ENCODE measurements around the gene BTN3A1. TPM values are rescaled to one million over a fixed set of nuclear protein-coding genes. Genes with fewer than 3 reads are reported as not detected.
"Not testable (repeated sequence)": the region's sequence is repeated elsewhere in the genome, so short reads cannot be mapped to it uniquely, and the experiment has no call there.

BTN3A1 gene
- total and polyA plus RNA-seq, 8 donors = 3.4 to 76.5 (median 16.4) TPM

DNA sequence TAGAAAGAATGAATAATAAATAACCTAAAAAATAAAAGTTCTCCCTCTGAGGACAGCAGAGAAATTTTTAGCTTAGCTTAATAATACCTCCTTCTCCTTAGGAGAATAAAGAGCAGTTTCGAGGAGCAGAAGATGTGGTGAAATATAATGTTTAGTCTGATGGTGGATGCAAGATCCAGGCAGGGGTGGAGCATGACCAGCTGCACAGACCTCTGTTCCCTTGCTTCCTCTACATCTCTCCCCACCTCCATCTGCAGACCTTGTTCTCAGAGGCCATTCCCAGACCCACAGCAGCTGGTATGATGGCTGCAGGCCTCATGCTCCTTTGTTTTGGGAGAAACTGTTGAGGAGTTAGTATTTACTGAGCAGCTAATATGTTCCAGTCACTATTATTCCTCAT is 35.6 kb upstream of the BTN3A1 start:
- DNase-seq = peak in 1 of 2 donors; percentile 22
- 65 to 82% (median 73%) methylated on average over 1 of the region's 1 CpG for WGBS, 5 donors
- peaks cover 4 to 30% (median 23%) of the 10 kb centered on the region in 4 donors for H3K4me1 ChIP-seq
- intact Hi-C loops (cut with DNase I; ENCODE audit: low total_unique reads) = no loop called here
- H3K4me3 ChIP-seq = peak overlapping the region in 1 of 4 donors; percentile 60
- H3K36me3 ChIP-seq = peaks cover 0 to 26% (median 24%) of the 10 kb centered on the region in 4 donors
- no peak overlapping the region for H3K27ac ChIP-seq
- H3K9me3 ChIP-seq = no peaks in the 10 kb centered on the region
- TF ChIP-seq POLR2AphosphoS5 (IDR thresholded peaks at IDR 0.05) (no peak), EP300 (IDR thresholded peaks at IDR 0.05) (no peak), POLR2A (IDR thresholded peaks at IDR 0.05) (no peak)
- TF ChIP-seq, protein P1, sequence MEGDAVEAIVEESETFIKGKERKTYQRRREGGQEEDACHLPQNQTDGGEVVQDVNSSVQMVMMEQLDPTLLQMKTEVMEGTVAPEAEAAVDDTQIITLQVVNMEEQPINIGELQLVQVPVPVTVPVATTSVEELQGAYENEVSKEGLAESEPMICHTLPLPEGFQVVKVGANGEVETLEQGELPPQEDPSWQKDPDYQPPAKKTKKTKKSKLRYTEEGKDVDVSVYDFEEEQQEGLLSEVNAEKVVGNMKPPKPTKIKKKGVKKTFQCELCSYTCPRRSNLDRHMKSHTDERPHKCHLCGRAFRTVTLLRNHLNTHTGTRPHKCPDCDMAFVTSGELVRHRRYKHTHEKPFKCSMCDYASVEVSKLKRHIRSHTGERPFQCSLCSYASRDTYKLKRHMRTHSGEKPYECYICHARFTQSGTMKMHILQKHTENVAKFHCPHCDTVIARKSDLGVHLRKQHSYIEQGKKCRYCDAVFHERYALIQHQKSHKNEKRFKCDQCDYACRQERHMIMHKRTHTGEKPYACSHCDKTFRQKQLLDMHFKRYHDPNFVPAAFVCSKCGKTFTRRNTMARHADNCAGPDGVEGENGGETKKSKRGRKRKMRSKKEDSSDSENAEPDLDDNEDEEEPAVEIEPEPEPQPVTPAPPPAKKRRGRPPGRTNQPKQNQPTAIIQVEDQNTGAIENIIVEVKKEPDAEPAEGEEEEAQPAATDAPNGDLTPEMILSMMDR (IDR thresholded peaks at IDR 0.05) = no peak
- H3K27me3 ChIP-seq = no peaks in the 10 kb centered on the region

DNA sequence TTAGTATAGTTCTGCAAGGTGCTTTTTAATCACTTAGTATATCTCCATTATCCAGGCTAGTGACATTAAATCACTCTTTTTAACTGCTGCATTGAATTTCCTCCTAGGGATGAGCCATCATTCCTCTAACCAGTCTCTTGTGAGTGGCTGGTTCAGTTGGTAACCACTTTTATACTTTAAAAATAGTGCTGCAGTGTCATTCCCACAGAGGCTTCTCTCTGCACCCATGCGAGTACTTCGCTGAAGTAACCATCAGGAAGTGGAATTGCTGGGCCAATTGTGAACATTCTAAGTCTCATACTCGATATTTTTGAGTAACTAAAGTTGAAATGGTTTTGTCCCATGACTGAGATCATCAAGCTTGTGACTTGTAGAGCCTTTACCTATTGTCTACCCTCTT is 35.0 kb upstream of the BTN3A1 start:
- Histone ChIP-seq H3K4me1 (peaks cover 4 to 30% (median 23%) of the 10 kb centered on the region in 4 donors), H3K27ac (no peak overlapping the region), H3K9me3 (no peaks in the 10 kb centered on the region), H3K36me3 (peaks cover 0 to 31% (median 27%) of the 10 kb centered on the region in 4 donors), H3K4me3 (no peak overlapping the region), H3K27me3 (no peaks in the 10 kb centered on the region)
- intact Hi-C loops (cut with DNase I; ENCODE audit: low total_unique reads) = no loop called here
- TF ChIP-seq, protein P1 (IDR thresholded peaks at IDR 0.05) = no peak
- TF ChIP-seq POLR2AphosphoS5 (IDR thresholded peaks at IDR 0.05) (no peak), POLR2A (IDR thresholded peaks at IDR 0.05) (no peak), EP300 (IDR thresholded peaks at IDR 0.05) (no peak)
- 75 to 95% (median 84%) methylated on average over 3 of the region's 3 CpGs for WGBS, 5 donors
- DNase-seq = no peak

DNA sequence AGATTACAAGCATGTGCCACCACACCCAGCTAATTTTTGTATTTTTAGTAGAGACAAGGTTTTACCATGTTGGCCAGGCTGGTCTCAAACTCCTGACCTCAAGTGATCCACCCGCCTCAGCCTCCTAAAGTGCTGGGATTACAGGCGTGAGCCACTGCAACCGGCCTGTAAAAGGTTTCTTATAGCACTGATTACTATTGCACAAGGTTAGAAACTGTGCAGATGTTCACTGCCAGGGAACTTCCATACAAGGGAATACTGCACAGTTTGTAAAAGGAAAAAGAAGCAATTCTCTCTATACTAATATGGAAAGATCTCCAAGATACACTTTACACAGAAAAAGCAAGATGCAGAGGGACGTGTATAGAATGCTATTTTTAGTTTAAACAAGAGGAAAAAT is 30.3 kb upstream of the BTN3A1 start:
- H3K9me3 ChIP-seq; H3K27me3 ChIP-seq; intact Hi-C loops (cut with DNase I; ENCODE audit: low total_unique reads); H3K27ac ChIP-seq; H3K4me1 ChIP-seq; DNase-seq; H3K4me3 ChIP-seq: not testable (repeated sequence)
- whole genome bisulfite sequencing, 5 donors = 68 to 86% (median 82%) methylated on average over 4 of the region's 4 CpGs
- H3K36me3 ChIP-seq = peaks cover 0 to 72% (median 66%) of the 10 kb centered on the region in 4 donors

DNA sequence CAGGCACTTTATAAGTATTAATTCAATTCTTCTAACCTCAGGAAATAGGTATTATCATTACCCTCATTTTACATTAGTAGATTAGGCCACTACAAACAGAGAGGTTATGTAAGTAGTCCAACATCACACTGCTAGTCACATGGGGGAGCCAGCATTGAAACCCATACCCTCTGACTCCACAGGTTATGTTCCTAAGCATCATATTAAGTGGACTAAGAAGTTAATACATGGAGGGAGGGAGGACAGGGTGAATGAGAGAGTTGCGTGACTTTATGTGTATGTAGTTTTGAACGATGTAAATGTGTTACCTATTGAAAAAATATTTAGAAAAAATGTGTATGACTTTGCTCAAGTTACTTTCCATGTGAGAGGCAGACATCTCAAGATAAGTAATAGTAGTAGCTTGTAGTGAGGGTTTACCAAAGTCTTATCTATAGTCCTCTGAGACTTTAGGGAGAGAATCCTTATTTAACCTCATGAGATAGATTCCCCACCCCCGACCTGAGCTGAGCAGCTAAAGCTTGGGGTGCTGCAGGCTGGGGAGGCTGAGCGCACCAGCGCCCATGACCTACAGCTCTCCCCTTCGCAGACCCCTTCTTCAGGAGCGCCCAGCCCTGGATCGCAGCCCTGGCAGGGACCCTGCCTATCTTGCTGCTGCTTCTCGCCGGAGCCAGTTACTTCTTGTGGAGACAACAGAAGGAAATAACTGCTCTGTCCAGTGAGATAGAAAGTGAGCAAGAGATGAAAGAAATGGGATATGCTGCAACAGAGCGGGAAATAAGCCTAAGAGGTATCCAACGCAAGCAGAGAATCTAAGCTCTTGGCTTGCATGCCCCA is 29.5 kb upstream of the BTN3A1 start:
- TF ChIP-seq, protein P1 (IDR thresholded peaks at IDR 0.05) = no peak
- TF ChIP-seq EP300 (IDR thresholded peaks at IDR 0.05) (no peak), POLR2AphosphoS5 (IDR thresholded peaks at IDR 0.05) (no peak), POLR2A (IDR thresholded peaks at IDR 0.05) (no peak)
- no peak overlapping the region for H3K4me3 ChIP-seq
- no peaks in the 10 kb centered on the region for H3K27me3 ChIP-seq
- peaks cover 0 to 72% (median 66%) of the 10 kb centered on the region in 4 donors for H3K36me3 ChIP-seq
- DNase-seq = no peak
- no peaks in the 10 kb centered on the region for H3K9me3 ChIP-seq
- no peak overlapping the region for H3K27ac ChIP-seq
- 88 to 94% (median 94%) methylated on average over 12 of the region's 12 CpGs for WGBS, 5 donors
- intact Hi-C loops (cut with DNase I; ENCODE audit: low total_unique reads) = no loop called here
- H3K4me1 ChIP-seq = no peaks in the 10 kb centered on the region

DNA sequence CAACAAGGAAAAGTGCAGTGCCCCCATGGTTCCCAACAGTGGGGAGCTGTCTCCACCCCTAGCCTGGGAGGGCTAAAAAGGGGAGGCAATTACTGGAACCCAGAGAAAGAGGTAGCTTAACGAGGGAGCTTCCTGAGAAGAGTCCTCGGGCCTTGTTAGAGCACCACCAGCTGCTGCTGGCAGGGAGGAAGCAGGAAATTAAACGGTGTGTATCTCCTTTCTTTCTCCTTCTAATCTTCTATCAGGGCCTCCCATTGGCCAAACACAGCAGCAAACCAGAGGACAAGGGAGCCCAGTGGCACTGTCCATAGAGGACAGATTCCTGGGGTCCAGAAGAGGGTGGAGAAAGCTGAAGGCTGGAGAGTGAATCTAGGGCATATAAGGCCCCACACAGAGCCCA is 26.8 kb upstream of the BTN3A1 start:
- TF ChIP-seq POLR2A (IDR thresholded peaks at IDR 0.05) = no peak
- no peak for TF ChIP-seq POLR2AphosphoS5 (IDR thresholded peaks at IDR 0.05)
- no peak for TF ChIP-seq EP300 (IDR thresholded peaks at IDR 0.05)
- TF ChIP-seq, protein P1 (IDR thresholded peaks at IDR 0.05) = no peak
- no peak overlapping the region for H3K4me3 ChIP-seq
- no peaks in the 10 kb centered on the region for H3K9me3 ChIP-seq
- intact Hi-C loops (cut with DNase I; ENCODE audit: low total_unique reads) = no loop called here
- H3K27me3 ChIP-seq = no peaks in the 10 kb centered on the region
- no peak overlapping the region for H3K27ac ChIP-seq
- H3K4me1 ChIP-seq = no peaks in the 10 kb centered on the region
- H3K36me3 ChIP-seq = peaks cover 0 to 59% (median 53%) of the 10 kb centered on the region in 4 donors
- WGBS, 5 donors = 47 to 55% (median 51%) methylated on average over 3 of the region's 3 CpGs
- DNase-seq = no peak

All from stomach (tissue), 9 donors.